ENCODE measurements around the gene INO80D. TPM values are rescaled to one million over a fixed set of nuclear protein-coding genes. Genes with fewer than 3 reads are reported as not detected.
"Not testable (repeated sequence)": the region's sequence is repeated elsewhere in the genome, so short reads cannot be mapped to it uniquely, and the experiment has no call there.

INO80D gene
- total RNA-seq, 1 donor from 2014 or later, result 11.8 TPM

DNA sequence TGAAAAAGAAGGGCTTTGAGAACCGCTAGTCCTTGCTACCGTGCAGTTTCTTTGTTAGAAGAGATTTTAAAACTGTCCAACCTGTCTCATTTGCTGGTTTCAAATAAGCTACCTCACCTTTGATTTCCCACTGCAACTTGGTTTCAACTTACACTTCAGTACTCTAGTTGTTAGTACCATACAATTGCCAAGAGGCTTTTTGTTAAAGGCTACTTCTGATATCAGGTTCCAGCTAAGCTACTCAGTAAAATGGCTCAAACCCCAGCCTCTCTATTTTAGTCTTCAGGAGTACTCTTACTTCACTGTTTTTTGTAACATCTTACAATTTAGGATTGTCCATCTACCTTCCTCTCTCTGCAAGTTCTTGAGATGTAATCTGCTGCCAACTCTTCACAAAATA lies 91.6 kb downstream of the INO80D start:
- ATAC-seq (ENCODE audit: poor library complexity) (no peak), DNase-seq (no peak)
- intact Hi-C loops (cut with DNase I), result no loop called here

DNA sequence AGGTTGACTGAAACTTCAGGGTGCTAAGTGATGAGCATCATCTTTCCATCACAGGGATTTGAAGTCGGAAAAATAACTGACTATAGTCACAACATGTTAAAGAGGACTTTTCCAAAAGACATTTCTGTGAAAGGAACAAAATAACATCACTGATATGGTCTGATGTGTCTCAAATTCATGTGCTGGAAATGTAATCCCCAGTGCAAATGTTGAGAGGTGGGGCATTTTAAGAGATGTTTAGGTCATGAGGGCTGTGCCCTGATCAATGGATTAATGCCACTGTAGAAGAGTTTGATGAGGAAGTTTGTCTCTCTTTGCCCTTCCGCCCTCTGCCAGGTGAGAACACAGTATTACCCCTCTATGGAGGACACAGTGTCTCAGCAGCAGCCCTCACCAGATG lies 95.9 kb downstream of the INO80D start:
- intact Hi-C loops (cut with DNase I), result no loop called here
- ATAC-seq (ENCODE audit: poor library complexity), result no peak
- DNase-seq, result no peak

GRCh38 chr2:205989271-205990071 lies 96.5 kb downstream of the INO80D start:
- DNase-seq (no peak), ATAC-seq (ENCODE audit: poor library complexity) (no peak)
- intact Hi-C loops (cut with DNase I), result no loop called here

DNA sequence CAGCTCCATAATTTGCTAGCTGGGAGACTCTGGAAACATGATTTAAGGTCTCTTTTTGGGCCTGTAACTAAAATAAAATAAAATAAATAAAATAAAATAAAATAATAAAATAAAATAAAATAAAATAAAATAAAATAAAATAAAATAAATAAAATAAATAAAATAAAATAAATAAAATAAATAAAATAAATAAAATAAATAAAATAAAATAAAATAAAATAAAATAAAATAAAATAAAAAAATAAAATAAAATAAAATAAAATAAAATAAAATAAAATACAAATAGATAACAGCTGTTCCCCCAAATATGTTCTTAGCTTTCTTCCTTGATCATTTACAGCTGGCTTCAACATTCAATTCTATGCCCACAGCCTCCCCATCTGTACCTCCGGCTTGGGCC lies 97.3 kb downstream of the INO80D start:
- DNase-seq; intact Hi-C loops (cut with DNase I); ATAC-seq (ENCODE audit: poor library complexity): not testable (repeated sequence)

DNA sequence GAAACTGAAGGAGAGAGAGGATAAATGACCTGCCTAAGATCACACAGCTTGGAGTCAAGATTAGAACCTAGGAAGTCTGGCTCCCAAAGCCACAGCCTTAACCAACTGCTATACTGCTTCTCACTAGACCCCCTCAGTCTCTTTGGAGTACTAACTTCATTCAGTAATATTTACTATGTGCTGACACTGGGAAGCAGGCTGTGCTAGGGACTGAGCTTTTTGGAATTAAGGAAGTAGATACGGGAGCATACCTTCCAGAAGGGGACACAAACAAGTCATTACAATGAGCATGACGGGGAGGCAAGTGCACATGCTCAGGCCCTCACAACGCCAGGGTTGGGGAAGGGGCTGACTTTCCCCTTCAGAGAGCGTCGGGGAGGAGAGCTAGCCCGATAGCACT lies 97.7 kb downstream of the INO80D start:
- intact Hi-C loops (cut with DNase I), result no loop called here
- ATAC-seq (ENCODE audit: poor library complexity), result no peak
- no peak for DNase-seq

GRCh38 chr2:205986334-205986733 lies 99.6 kb downstream of the INO80D start:
- ATAC-seq (ENCODE audit: poor library complexity); intact Hi-C loops (cut with DNase I); DNase-seq: not testable (repeated sequence)

DNA sequence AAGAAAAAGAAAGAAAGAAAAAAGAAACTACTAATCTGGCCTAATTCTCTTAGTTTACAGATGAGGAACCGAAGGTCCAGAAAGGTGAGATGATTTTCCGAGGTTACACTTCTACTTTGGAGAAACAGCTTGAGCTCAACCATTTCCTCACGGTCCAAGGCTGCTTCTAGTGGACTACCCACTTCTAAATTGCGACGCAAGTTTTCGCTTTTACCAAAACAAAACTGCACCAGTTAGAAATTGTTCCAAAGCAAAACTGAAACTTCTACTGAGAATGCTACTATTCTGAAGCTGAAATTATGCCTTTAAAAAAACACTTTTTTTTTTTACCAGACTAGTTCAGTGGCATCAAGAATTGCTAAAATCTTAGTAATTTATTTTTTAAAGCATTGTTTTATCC lies 101.6 kb downstream of the INO80D start:
- no peak for ATAC-seq (ENCODE audit: poor library complexity)
- no peak for DNase-seq
- intact Hi-C loops (cut with DNase I), result no loop called here

DNA sequence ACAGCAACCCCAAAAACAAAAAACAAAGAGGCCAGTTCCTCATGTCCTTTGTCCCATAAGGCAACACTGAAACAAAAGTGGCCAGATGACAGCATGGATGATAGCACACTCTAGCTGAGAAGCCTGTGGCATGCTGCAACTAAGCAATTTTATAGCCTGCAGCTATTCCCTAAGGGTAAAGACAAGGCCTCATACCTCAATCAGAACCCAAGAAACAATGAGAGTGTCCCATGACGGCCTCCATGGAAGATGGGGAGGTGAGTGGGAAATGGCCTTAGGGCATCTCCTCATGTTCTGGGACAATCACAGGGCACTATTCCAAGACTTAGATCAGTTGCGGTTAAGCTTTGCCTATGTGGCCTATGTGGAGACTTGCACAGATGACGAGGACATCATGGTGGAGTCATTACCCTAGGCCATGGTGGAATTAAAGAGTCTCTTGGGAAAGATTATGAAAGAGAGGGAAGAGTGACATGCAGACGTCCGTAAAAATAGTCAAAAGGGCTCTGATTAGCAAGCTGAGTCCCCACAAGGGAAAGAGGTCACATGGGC lies 103.1 kb downstream of the INO80D start:
- DNase-seq (no peak), ATAC-seq (ENCODE audit: poor library complexity) (no peak)
- intact Hi-C loops (cut with DNase I), result no loop called here

DNA sequence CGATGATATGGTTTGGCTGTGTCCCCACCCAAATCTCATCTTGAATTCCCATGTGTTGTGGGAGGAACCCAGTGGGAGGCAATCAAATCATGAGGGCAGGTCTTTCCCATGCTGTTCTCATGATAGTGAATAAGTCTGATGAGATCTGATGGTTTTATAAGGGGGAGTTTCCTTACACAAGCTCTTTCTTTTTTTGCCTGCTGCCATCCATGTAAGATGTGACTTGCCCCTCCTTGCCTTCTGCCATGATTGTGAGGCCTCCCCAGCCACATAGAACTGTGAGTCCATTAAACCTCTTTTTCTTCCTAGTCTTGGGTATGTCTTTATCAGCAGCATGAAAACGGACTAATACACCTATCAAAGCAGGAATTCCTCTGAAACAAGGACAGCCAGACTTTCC lies 107.2 kb downstream of the INO80D start:
- DNase-seq; intact Hi-C loops (cut with DNase I); ATAC-seq (ENCODE audit: poor library complexity): not testable (repeated sequence)

- ATAC-seq (ENCODE audit: poor library complexity); intact Hi-C loops (cut with DNase I); DNase-seq: not testable (repeated sequence)
Measured at GRCh38 chr2:205977699-205978098, 108.3 kb downstream of the INO80D start.

- ATAC-seq (ENCODE audit: poor library complexity); DNase-seq; intact Hi-C loops (cut with DNase I): not testable (repeated sequence)
Measured at GRCh38 chr2:205976934-205977659, 108.9 kb downstream of the INO80D start.

DNA sequence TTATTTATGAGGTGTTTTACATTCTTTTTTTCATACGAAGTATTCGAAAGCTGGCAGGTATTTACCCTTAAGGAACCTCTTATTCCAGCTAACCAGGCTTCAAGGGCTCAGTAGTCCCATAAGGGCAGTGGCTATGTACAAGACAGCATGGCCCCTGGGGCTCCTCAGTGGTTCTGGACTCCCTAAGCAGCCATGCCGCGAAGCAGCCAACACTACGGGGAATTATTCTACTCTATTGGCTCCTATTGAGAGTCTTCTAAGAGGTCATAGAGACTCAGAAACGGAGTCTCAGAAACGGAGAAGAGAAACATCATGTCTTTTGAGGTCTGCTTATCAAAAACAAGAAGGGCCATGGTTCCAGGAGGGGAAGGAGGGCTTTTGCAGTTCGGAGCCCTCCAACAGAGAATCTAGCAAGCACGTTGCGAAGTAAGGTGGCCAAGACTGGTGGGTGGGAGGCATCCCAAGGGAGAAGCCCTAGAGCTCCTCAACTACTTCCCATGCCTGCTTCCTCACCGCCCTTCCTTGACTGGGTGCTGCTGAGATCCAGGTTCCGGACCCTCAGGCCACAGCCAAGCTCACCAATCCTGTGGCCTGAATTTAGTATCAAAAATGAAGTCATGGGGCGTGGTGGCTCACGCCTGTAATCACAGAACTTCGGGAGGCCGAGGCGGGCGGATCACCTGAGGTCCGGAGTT lies 109.7 kb downstream of the INO80D start:
- ATAC-seq (ENCODE audit: poor library complexity) (no peak), DNase-seq (no peak)
- intact Hi-C loops (cut with DNase I), result no loop called here

DNA sequence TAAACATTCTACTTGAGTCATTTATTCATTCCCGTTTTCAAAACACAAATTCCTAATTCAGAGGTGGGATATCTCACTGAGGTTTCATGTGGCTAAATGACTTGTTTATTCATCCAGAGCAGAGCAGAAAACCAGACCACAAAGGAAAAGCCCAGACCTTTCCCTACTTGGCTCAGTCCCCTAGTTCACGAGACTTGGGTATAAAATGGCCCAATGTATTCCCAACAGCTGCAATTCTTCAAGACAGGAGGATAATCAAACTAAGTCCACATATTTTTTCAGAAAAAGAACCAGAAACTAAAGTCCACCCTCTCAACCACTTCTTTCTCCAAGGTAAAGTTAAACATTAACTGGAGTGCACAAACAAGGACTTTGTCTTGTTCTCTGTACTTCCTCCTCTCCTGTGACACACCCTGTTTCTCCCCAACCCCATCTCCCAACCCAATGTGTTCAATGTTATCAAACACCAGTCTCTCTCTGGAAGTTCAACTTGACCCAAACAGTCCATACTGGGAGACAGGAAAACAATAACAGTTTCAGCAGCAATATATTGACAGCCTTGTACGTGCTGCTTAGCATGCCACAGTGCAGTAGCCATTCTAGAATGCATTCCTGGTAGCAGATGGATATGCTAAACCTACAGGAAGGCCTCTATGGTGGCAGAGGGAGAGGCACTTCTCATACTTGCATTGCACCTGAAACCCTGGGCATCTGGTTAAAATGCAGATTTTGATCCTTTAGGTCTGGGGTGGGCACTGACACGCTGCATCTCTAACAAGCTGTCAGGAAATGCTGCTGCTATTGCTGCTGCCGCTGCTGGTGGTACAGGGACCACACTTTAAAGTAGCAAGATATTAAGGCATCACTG lies 110.7 kb downstream of the INO80D start:
- peak; percentile 27 for ATAC-seq (ENCODE audit: poor library complexity)
- intact Hi-C loops (cut with DNase I), result no loop called here
- no peak for DNase-seq

DNA sequence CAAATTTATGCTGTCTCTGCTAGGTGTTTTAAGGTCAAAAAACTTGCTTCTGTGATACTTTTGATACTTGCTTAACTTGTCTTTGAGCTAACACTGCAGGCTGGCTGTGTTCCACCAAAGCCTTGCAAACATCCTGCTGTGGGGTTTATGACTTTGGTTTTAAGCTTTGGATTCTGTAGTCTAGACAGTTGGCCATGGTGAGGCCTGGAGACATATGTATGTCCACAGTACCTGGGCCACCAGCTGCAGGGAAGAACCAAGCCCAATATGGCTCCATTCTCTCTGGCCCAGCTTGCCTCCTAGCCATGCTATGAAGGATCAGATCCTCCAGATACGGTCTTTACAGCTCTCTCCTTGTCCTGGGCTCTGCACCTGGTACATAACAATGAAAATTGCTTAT lies 113.9 kb downstream of the INO80D start:
- DNase-seq, result no peak
- no peak for ATAC-seq (ENCODE audit: poor library complexity)
- intact Hi-C loops (cut with DNase I), result no loop called here

GRCh38 chr2:205970348-205970747 lies 115.6 kb downstream of the INO80D start:
- intact Hi-C loops (cut with DNase I), result no loop called here
- DNase-seq (no peak), ATAC-seq (ENCODE audit: poor library complexity) (no peak)

DNA sequence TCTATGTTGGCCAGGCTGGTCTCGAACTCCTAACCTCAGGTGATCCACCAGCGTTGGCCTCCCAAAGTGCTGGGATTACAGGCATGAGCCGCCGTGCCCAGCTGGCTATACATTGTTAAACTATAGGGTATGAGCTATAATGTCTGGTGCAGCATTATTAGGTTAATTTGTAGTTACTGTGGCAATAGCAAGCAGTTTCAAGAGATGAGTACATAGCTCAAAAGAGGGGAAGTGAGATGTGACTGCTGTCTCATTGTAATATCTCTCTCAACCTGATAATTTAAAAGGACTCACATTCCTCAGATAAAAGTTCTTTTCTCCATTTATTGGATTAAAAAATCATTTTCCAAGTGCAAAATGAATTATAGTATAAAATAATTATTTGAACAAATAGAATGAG lies 116.4 kb downstream of the INO80D start:
- intact Hi-C loops (cut with DNase I), result no loop called here
- ATAC-seq (ENCODE audit: poor library complexity) (no peak), DNase-seq (no peak)

DNA sequence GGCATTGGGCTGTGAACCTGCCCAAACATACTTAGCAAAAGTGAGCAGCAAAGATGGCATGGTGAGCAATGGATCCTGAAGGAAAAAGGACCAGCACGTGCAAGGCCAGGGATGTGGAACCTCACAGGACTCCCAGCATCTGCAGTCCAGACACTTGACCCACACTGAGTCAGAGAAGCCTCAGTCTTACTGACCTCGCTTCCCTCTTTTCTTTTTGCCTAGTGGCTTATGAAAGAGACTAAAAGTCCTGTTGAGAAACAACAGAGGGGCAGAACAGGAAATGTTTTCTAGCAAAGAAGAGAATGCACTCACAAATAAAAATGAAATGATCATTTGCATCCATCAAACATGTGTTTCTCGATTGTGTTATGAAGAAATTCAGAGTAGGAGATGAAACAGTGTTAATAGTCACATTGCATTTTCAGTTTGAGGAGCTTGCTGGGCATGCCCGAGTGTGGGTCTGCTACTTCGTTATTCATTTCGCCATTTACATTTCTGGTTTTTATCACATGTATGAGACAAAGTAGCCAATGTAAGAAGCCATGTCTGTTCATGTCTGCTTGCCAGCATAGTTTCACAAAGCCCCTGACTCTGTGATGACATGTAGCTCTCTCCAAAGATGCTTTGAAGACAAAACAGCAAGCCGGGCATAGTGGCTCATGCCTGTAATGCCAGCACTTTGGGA lies 118.4 kb downstream of the INO80D start:
- no peak for DNase-seq

DNA sequence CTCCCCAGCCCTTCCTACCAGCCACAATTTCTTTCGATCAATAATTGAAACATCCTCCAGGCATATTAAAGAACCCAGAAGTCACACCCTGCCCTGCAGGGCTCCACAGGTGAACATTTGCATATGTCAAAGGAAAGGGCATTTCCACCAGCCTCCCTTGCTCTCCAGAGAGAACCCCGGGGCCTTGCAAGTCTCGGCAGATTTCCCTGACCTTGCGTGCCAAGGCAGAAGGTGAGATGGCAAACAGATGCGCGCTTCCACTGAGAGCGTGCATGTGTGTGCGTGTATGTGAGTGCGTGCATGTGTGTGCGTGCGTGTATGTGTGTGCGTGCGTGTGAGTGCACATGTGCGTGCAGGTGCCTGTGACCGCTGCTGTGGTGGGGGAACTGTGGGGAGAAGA lies 120.3 kb downstream of the INO80D start:
- no peak for ATAC-seq (ENCODE audit: poor library complexity)
- DNase-seq, result no peak
- intact Hi-C loops (cut with DNase I), result no loop called here

More for the DNA sequence above, 118.4 kb downstream of the INO80D start:
- intact Hi-C loops (cut with DNase I), result no loop called here
- no peak for ATAC-seq (ENCODE audit: poor library complexity)

Data from Right ventricle myocardium superior (tissue), 1 donor.